ENCODE results near the gene KRT13. TPM values are rescaled to one million over a fixed set of nuclear protein-coding genes. Genes with fewer than 3 reads are reported as not detected.

Gene KRT13
- total and polyA plus RNA-seq, 2 experiments from 2014 or later, result 8.1 to 24.8 TPM

GRCh38 chr17:41490000-41490990 lies 15.1 kb downstream of the KRT13 start:
- Histone ChIP-seq H3K4me3 (no peak overlapping the region), H4K20me1 (ENCODE audit: insufficient read depth, poor library complexity, severe bottlenecking) (no peaks in the 10 kb centered on the region), H2AFZ (no peak overlapping the region), H3K36me3 (replicated peaks; ENCODE audit: insufficient read depth, low read depth) (no peaks in the 10 kb centered on the region), H3K4me1 (ENCODE audit: insufficient read depth) (peaks cover 8% of the 10 kb centered on the region), H3K9me3 (ENCODE audit: low read depth) (no peaks in the 10 kb centered on the region), H3K79me2 (no peaks in the 10 kb centered on the region), H3K9me2 (replicated peaks; ENCODE audit: insufficient read depth) (no peaks in the 10 kb centered on the region), H3K27ac (no peak overlapping the region), H3K4me2 (no peak overlapping the region), H3K27me3 (no peaks in the 10 kb centered on the region)
- WGBS (ENCODE audit: low lambda C conversion rate, missing lambda C conversion rate), result 72% methylated on average over 10 of the region's 10 CpGs
- no peak for DNase-seq (ENCODE audit: low spot score)
- TF ChIP-seq EZH2phosphoT487 (IDR thresholded peaks at IDR 0.05; ENCODE audit: low read depth, severe bottlenecking, unreplicated experiment) (no peak), EZH2 (IDR thresholded peaks at IDR 0.05; ENCODE audit: borderline replicate concordance) (no peak)
- TF ChIP-seq, protein P1, sequence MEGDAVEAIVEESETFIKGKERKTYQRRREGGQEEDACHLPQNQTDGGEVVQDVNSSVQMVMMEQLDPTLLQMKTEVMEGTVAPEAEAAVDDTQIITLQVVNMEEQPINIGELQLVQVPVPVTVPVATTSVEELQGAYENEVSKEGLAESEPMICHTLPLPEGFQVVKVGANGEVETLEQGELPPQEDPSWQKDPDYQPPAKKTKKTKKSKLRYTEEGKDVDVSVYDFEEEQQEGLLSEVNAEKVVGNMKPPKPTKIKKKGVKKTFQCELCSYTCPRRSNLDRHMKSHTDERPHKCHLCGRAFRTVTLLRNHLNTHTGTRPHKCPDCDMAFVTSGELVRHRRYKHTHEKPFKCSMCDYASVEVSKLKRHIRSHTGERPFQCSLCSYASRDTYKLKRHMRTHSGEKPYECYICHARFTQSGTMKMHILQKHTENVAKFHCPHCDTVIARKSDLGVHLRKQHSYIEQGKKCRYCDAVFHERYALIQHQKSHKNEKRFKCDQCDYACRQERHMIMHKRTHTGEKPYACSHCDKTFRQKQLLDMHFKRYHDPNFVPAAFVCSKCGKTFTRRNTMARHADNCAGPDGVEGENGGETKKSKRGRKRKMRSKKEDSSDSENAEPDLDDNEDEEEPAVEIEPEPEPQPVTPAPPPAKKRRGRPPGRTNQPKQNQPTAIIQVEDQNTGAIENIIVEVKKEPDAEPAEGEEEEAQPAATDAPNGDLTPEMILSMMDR (IDR thresholded peaks at IDR 0.05; ENCODE audit: poor library complexity), result no peak

GRCh38 chr17:41489531-41489930 lies 15.9 kb downstream of the KRT13 start, which contains the start of gene KRT36:
TSS of gene KRT36 (minus strand) at chr17:41489910. CDS start at chr17:41489864, 46 bp downstream.
- Histone ChIP-seq H3K4me2 (no peak within 1 kb of the TSS), H3K9me2 (replicated peaks; ENCODE audit: insufficient read depth) (no peaks in the 10 kb centered on the region)
- 94% methylated on average over 12 of the region's 12 CpGs for WGBS (ENCODE audit: low lambda C conversion rate, missing lambda C conversion rate)

GRCh38 chr17:41486809-41487530 lies 18.4 kb downstream of the KRT13 start:
- H3K79me2 ChIP-seq, result no peaks in the 10 kb centered on the region
- TF ChIP-seq EZH2 (IDR thresholded peaks at IDR 0.05; ENCODE audit: borderline replicate concordance), result no peak
- TF ChIP-seq, protein P1 (IDR thresholded peaks at IDR 0.05; ENCODE audit: poor library complexity), result peak; percentile 27
- TF ChIP-seq EZH2phosphoT487 (IDR thresholded peaks at IDR 0.05; ENCODE audit: low read depth, severe bottlenecking, unreplicated experiment), result no peak
- no peaks in the 10 kb centered on the region for H3K9me2 ChIP-seq (replicated peaks; ENCODE audit: insufficient read depth)
- H3K4me2 ChIP-seq, result no peak overlapping the region
- no peak overlapping the region for H2AFZ ChIP-seq
- no peak for DNase-seq (ENCODE audit: low spot score)
- peaks cover 8% of the 10 kb centered on the region for H3K4me1 ChIP-seq (ENCODE audit: insufficient read depth)
- H3K27me3 ChIP-seq, result no peaks in the 10 kb centered on the region
- H3K9me3 ChIP-seq (ENCODE audit: low read depth), result no peaks in the 10 kb centered on the region
- no peaks in the 10 kb centered on the region for H3K36me3 ChIP-seq (replicated peaks; ENCODE audit: insufficient read depth, low read depth)
- WGBS (ENCODE audit: low lambda C conversion rate, missing lambda C conversion rate), result 72% methylated on average over 28 of the region's 29 CpGs
- no peaks in the 10 kb centered on the region for H4K20me1 ChIP-seq (ENCODE audit: insufficient read depth, poor library complexity, severe bottlenecking)
- H3K4me3 ChIP-seq, result no peak overlapping the region
- H3K27ac ChIP-seq, result no peak overlapping the region

More at GRCh38 chr17:41489531-41489930, 15.9 kb downstream of the KRT13 start, which contains the start of gene KRT36:
- no peaks in the 10 kb centered on the region for H3K36me3 ChIP-seq (replicated peaks; ENCODE audit: insufficient read depth, low read depth)
- TF ChIP-seq EZH2phosphoT487 (IDR thresholded peaks at IDR 0.05; ENCODE audit: low read depth, severe bottlenecking, unreplicated experiment), result no peak
- no peak within 1 kb of the TSS for H3K27ac ChIP-seq
- no peaks in the 10 kb centered on the region for H3K79me2 ChIP-seq
- no peak within 1 kb of the TSS for H2AFZ ChIP-seq
- peaks cover 8% of the 10 kb centered on the region for H3K4me1 ChIP-seq (ENCODE audit: insufficient read depth)
- H3K9me3 ChIP-seq (ENCODE audit: low read depth), result no peaks in the 10 kb centered on the region
- H3K4me3 ChIP-seq, result no peak within 1 kb of the TSS
- no peaks in the 10 kb centered on the region for H3K27me3 ChIP-seq
- DNase-seq (ENCODE audit: low spot score), result no peak
- H4K20me1 ChIP-seq (ENCODE audit: insufficient read depth, poor library complexity, severe bottlenecking), result no peaks in the 10 kb centered on the region

Measured in hepatocyte (in vitro differentiated cells).